Left kidney (tissue), 2 donors: ENCODE measurements around the gene FIBCD1. TPM values are rescaled to one million over a fixed set of nuclear protein-coding genes. Genes with fewer than 3 reads are reported as not detected.
"Not testable (repeated sequence)": the region's sequence is repeated elsewhere in the genome, so short reads cannot be mapped to it uniquely, and the experiment has no call there.

Experiments
- DNase-seq: peaks from one replicate; pipeline ENCODE4 v3.0.0-alpha.2; 2013
- polyA plus RNA-seq: library from polyadenylated mRNA; unstranded; fragments of 120-200 nt; gene quantifications from one replicate; pipeline ENCODE4 v1.2.1, GENCODE V29; 2013; ENCODE audit not compliant: insufficient read length

Gene FIBCD1
- polyA plus RNA-seq, 1 donor = 0.08 TPM

GRCh38 chr9:130954925-130955324 lies 15.9 kb upstream of the FIBCD1 start:
- not testable (repeated sequence) for DNase-seq

GRCh38 chr9:130954317-130954716 lies 15.3 kb upstream of the FIBCD1 start:
- DNase-seq = no peak

DNA sequence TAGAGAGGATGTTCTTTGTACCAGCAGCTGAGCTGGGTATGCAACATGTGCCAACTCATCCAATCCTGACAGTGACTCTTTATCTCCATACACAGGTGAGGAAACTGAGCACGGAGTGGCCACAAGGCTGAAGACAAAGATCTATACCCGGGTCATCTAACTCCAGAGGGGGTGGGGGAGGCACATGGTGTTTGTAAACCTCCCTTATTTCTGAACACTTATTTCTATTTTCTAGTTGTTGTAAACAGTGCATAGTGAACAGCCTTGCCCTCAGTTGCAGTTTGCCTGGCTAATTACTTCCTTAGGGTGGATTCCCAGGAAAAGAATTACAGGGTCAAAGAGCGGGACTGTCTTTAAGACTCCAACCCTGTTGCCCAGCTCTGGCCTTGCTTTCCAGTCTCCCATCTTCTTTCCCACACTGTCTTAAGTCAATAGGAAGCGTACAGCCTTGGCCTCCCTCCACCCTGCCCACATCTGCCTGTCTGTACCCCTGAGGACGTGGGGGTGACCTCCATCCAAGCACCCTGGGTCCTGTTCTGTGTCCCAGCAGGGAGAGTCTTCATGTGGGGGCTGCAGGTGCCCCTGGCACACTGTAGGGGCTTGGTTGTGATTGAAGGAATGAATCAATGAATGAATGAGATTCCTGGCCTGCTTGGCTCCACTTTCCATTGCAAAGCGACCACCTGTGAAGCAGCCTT lies 13.2 kb upstream of the FIBCD1 start:
- no peak for DNase-seq

GRCh38 chr9:130950039-130950311 lies 10.9 kb upstream of the FIBCD1 start:
- no peak for DNase-seq

- no peak for DNase-seq
Measured at GRCh38 chr9:130949188-130950038, 10.4 kb upstream of the FIBCD1 start.

DNA sequence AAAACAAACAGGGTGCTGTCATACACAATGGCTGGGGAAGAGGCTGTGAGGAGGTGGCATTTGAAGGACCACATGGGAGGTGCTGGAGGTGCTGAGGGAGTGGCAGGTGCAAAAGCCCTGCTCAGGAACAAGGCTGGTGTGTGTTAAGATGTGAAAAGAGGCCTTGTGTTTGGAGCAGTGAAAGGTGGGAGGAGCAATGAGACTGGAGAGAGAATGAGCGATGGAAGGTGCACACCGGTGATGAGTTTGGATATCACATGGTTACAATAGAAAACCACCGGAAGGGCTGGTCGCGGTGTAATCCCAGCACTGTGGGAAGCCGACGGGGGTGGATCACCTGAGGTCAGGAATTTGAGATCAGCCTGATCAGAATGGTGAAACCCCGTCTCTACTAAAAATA lies 9.2 kb upstream of the FIBCD1 start:
- no peak for DNase-seq

GRCh38 chr9:130947618-130948140 lies 8.6 kb upstream of the FIBCD1 start:
- no peak for DNase-seq

DNA sequence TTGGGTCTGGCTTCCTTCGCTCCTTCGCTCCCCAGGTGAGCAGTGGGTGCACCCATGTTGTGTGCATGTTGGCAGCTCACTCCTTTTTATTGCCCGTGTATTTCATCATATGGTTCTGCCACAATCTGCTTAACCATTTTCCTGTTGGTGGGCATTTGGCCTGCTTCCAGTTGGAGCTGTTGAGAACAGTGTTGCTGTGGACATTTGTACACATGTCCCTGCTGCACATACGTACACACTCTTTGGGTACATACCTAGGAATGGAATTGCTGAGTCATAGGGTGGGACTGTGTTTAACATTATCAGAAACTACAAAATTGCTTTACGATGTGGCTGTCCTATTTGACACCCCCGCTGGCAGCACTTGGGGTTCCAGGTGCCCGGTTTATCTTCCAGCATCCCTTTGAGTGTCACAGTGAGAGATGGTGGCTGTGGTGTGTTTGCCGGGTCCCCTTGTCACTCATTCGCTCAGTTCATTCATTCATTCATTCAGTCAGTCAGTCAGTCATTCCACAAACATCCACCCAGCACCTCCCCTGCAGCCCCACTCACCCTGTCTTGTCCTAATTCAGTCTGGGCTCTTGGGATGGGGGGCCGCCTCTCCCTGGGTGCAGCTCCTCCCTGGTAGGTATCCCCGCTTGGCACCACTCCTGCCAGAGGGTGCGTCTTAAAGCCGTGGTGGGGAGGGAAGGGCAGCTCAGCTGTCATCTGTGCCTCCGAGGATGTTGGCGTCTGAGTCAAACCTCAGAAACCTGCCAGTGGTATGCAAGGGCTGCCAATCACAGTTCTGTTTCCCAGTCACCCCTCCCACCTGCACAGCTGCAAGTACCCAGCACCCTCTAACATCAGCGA lies 7.9 kb upstream of the FIBCD1 start:
- no peak for DNase-seq

DNA sequence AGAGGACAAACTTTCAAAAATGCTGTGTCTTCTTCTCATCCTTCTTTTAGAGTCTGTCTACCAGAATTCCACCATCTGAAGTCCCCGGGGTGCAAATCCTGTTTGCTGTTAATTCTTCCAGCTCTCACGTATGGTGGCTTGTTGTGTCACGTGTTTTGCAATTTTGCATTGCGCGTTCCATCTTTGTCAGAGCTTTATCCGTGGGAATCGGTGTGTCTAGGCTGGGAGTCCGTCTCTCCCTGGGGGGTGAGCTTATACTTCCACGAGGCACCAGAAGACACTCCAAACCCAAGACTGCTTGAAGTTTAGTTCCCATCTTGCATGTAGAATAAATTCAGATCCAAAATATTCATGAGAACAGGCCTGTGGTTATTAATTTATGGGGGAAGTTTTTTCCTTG lies 6.1 kb upstream of the FIBCD1 start:
- DNase-seq = no peak

- no peak for DNase-seq
Measured at GRCh38 chr9:130944510-130945058, 5.5 kb upstream of the FIBCD1 start.

GRCh38 chr9:130943777-130944176 lies 4.7 kb upstream of the FIBCD1 start:
- DNase-seq = no peak

GRCh38 chr9:130943221-130943620 lies 4.2 kb upstream of the FIBCD1 start:
- no peak for DNase-seq

DNA sequence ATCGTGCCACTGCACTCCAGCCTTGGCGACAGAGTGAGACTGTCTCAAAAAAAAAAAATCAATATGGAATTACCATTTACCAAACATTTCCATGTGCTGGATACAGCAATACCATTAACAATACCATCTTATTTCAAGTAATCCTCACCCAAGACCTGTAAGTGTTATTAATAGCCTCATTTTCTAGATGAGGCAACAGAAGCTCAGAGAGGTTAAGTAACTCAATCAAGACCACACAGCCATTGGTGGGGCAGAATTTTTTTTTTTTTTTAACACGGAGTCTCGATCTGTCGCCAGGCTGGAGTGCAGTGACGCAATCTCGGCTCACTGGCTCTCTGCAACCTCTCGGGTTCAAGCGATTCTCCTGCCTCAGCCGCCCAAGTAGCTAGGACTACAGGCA lies 3.6 kb upstream of the FIBCD1 start:
- no peak for DNase-seq

- no peak for DNase-seq
Measured at GRCh38 chr9:130942084-130942483, 3.0 kb upstream of the FIBCD1 start.

DNA sequence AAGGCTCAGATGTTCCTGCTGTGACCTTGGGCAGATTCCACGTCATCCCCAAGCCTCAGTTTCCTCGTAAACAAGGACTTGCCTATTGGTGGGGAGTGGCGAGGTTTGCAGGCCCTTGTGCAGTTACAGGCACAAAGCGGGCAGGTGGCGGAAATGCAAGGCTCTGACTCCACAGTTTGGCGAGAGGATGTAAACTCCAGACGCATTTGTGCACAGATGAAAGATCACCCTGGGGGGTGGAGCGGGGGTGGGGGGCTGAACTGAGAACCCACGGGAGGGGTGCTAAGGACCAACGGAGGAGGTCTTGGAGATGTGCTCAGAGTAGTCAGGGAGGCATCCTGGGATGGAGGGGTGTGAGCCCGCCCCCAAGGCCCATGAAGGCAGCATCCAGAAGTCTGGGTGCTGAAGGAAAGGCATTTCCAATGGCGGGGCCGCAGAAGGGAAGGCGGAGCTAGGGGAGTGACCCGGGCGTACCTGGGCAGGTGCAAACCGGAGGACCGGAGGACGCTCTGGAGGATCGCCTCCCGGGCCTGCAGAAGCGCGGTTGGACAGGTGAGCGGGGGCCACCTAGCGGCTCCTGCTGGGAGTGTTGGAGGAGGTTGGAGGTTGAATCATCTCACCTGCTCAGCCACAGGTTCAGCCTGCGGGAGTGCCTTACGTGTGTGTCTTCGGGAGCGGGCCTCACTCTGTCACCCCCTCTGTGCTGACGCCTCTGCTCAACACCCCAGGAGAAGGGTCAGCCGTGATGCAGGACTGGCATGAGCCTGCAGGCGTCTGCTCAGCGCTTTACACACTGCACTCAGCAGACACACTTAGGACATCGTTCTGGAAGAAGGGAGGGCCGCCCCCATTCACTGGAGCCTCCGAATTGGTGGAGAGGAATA lies 1.9 kb upstream of the FIBCD1 start:
- no peak for DNase-seq

DNA sequence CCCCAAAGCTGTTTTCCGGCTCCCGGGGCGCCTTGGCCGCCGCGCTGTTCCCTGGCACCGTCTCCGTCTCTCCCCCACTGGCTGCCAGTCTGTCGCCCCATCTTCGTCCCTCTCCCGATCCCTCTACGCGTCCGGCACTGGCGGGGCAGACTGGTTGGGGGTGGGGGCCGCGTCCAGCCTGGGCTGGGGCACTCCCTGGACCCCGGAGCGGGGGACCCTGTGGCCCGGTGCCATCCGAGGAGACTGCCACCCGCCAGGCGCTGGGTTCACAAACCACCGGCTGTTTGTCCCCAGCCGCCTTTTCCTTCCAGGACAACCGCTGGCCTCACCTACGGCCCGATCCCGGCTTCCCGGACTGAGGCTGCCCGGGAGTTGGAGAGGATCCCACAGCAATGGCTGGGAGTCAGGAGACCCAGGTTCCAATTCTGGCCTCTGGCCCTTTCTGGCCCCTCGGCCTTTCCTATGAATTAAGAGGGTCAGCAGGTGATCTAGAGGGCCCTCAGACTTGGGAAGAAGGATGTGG lies 1.0 kb upstream of the FIBCD1 start:
- DNase-seq = no peak

DNA sequence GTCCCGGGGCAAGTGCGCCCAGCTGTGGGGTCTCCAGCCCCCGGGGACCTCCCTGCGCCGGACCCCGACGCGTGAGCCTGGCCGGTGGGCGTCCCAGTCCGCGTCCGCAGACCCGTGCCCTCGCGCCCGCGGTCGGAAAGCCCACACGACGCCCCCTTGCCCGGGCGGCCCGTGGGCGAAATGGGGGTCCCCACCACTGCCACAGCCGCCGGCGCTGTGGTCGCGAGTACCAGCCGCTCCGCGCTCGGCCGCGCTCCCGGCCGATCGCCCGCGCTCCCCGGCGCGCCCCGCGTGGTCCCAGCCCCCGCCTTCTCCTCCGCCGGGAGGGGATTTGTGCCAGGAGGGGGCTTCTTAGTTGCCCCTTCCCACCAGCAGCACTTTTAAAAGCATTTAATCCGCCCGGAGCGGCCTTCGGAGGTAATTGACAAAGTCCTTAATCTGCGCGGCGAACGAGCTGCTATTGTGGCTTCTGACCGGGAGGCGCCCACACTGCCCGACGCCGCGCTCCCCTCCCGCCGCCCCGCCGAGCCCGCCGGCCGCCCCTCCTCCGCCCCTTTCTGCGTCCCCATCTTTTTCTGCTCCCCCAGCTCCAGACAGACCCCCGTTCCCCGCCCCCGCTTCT lies 469 bp upstream of the FIBCD1 start:
- DNase-seq = no peak

DNA sequence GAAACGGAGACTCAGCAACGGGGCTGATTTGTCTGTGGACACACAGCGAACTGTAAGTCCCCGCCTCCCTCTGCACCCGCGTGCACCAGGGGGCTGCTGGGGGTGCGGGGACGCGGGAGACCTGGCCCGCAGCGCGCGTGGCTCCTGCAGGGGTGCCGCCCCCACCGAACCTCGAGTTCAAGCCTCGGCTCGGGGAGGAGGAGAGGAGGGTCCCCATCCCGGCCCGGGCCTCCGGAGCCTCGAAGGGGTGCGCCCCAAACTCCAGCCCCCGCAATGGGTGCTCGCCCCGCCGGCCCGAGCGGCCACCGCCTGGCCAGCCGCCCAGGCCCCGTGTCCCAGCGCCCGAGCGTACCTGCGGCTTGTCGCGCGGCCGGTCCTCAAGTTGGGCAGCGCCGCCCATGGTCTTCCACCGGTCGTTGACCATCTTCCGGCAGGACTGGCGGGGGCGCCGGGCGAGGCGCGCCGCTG lies 829 bp downstream of the FIBCD1 start:
- no peak for DNase-seq

DNA sequence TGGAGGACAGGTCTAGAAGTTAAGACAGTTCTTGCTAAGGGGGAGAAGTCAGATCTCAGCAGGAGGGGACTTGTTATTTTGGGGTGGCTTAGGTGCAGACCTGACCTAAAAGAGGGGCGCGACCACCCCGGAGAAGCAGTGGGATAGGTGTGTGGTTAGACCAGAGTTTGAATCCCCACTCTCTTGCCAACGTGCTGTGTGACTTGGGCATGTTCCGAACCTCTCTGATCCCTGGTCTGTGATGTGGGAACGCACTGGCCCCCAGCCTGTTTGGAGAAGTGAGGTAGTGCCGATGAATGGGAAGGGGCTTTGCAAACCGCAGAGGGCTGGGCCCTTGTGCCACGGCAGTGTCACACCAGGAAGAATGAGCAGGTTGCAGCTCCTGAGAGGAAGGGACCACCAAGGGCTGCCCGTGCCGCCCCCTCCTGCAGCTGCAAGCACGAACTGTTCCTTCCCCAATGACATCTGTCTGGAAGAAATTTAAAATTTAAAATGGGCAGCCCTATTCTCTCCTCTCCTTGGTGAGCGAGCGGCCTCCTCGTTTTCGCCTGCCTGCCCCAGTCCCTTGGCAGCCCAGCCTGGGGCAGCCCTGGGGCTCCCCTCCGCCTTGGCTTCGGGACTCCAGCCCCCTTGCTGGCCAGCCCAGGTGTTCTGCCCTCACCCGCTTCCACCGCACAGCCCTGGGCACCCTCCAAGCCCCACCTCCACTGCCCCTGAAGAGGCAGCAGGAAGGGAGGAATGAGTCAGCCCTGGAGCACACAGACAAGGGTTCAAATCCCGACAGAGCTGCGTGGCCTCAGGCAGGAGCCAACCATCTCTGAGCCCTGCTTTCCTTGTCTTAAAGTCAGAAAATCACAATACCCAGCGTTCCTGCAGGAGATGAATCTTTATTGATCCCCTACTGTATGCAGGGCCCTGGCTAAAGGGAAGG lies 1.6 kb downstream of the FIBCD1 start:
- DNase-seq = no peak
